Measurements from ENCODE around the gene NECTIN2. TPM values are rescaled to one million over a fixed set of nuclear protein-coding genes. Genes with fewer than 3 reads are reported as not detected.
"Not testable (repeated sequence)": the region's sequence is repeated elsewhere in the genome, so short reads cannot be mapped to it uniquely, and the experiment has no call there.

NECTIN2 gene
- total RNA-seq, 2 donors from 2014 or later, result 223 to 279 TPM

GRCh38 chr19:44914433-44915206 lies 68.5 kb downstream of the NECTIN2 start, which contains the start of gene APOC1:
TSS of gene APOC1 (plus strand) at chr19:44914608. CDS start at chr19:44914892, 284 bp downstream.
- H3K27me3 ChIP-seq (replicated peaks; ENCODE audit: insufficient read depth); H3K4me1 ChIP-seq (replicated peaks); H3K27ac ChIP-seq; intact Hi-C loops (cut with DNase I); H3K36me3 ChIP-seq; H3K9me3 ChIP-seq: not testable (repeated sequence)
- TF ChIP-seq POLR2AphosphoS5 (IDR thresholded peaks at IDR 0.05), result peak; percentile 30
- H3K4me3 ChIP-seq, result peak within 1 kb of the TSS; percentile 32 to 34
- WGBS, result 11% methylated on average over 27 of the region's 28 CpGs
- DNase-seq (ENCODE audit: low spot score), result peak; percentile 77

DNA sequence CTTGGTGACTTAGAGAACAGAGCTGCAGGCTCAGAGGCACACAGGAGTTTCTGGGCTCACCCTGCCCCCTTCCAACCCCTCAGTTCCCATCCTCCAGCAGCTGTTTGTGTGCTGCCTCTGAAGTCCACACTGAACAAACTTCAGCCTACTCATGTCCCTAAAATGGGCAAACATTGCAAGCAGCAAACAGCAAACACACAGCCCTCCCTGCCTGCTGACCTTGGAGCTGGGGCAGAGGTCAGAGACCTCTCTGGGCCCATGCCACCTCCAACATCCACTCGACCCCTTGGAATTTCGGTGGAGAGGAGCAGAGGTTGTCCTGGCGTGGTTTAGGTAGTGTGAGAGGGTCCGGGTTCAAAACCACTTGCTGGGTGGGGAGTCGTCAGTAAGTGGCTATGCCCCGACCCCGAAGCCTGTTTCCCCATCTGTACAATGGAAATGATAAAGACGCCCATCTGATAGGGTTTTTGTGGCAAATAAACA lies 78.2 kb downstream of the NECTIN2 start:
- 76% methylated on average over 8 of the region's 8 CpGs for WGBS
- intact Hi-C loops (cut with DNase I), result no loop called here

DNA sequence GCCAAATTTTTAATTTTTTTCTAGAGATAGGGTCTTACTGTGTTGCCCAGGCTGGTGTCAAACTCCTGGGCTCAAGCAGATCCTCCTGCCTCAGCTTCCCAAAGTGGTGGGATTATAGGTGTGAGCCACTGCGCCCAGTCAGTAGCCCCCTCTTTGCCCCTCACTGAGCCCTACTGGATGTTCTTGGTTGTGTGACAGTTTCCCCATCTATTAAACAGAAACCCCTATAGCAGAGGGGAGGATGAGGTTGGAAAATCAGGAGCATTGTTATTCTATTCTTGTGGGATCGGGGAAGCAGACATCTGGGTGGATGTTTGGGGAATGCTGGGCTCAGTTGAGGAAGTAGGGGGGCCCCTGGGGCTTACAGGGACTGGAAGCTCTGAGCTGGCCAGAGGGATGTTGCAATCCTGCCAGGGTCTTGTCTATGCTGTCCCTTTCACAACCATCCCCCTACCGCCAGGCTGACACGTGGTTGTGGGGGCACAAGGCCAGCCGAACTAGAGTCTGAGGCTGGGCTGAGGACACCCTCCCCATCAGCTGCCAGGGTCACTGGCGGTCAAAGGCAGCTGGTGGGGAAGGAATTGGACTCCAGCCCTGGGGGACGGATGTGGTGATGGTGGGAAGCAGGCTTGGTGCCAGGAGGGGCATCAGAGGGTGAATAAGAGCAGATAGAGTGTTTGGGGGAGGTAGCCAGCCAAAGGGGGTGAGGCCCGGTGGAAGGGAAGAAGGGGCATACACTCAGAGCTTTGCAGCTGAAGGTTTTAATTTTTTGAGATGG lies 79.2 kb downstream of the NECTIN2 start:
- TF ChIP-seq CTCF (IDR thresholded peaks at IDR 0.05), result no peak
- no peak for TF ChIP-seq POLR2AphosphoS5 (IDR thresholded peaks at IDR 0.05)
- no peak for DNase-seq (ENCODE audit: low spot score)
- H3K4me3 ChIP-seq, result no peak overlapping the region
- no peaks in the 10 kb centered on the region for H3K27me3 ChIP-seq (replicated peaks; ENCODE audit: insufficient read depth)
- intact Hi-C loops (cut with DNase I), result no loop called here
- no peaks in the 10 kb centered on the region for H3K9me3 ChIP-seq
- WGBS, result 60% methylated on average over 8 of the region's 8 CpGs
- H3K27ac ChIP-seq, result no peak overlapping the region
- H3K4me1 ChIP-seq (replicated peaks), result no peaks in the 10 kb centered on the region
- H3K36me3 ChIP-seq, result no peaks in the 10 kb centered on the region

More for the DNA sequence above, 78.2 kb downstream of the NECTIN2 start:
- Histone ChIP-seq H3K4me1 (replicated peaks) (no peaks in the 10 kb centered on the region), H3K27me3 (replicated peaks; ENCODE audit: insufficient read depth) (no peaks in the 10 kb centered on the region), H3K27ac (no peak overlapping the region), H3K36me3 (no peaks in the 10 kb centered on the region), H3K4me3 (no peak overlapping the region), H3K9me3 (no peaks in the 10 kb centered on the region)
- no peak for DNase-seq (ENCODE audit: low spot score)
- TF ChIP-seq POLR2AphosphoS5 (IDR thresholded peaks at IDR 0.05) (no peak), POLR2A (IDR thresholded peaks at IDR 0.05) (no peak)

GRCh38 chr19:44926245-44927077 lies 80.4 kb downstream of the NECTIN2 start:
- DNase-seq (ENCODE audit: low spot score); intact Hi-C loops (cut with DNase I); H3K27me3 ChIP-seq (replicated peaks; ENCODE audit: insufficient read depth); H3K27ac ChIP-seq; H3K9me3 ChIP-seq; H3K4me1 ChIP-seq (replicated peaks); H3K36me3 ChIP-seq: not testable (repeated sequence)
- peak overlapping the region in 1 of 2 donors; percentile 7 for H3K4me3 ChIP-seq
- WGBS, result 35% methylated on average over 19 of the region's 19 CpGs

DNA sequence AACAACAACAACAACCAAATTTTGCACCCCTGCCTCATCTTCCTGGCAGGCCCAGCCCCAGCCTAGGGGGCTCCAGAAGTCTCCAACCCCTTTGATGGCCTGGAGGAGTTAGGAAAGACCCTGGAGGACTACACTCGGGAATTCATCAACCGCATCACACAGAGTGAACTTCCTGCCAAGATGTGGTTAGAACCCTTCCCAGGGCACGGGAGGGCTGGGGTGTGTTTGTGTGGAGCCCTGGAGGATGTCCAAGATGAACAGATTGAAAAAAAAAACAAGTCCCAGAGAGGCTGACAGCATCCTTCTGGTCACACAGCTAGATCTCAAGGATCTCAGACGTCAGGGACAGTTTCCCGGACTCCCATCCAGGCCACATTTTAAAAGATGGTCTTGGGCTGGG lies 81.6 kb downstream of the NECTIN2 start:
- Histone ChIP-seq H3K36me3 (no peaks in the 10 kb centered on the region), H3K27ac (no peak overlapping the region), H3K4me1 (replicated peaks) (no peaks in the 10 kb centered on the region), H3K27me3 (replicated peaks; ENCODE audit: insufficient read depth) (no peaks in the 10 kb centered on the region), H3K4me3 (no peak overlapping the region), H3K9me3 (no peaks in the 10 kb centered on the region)
- no peak for DNase-seq (ENCODE audit: low spot score)
- TF ChIP-seq POLR2AphosphoS5 (IDR thresholded peaks at IDR 0.05) (no peak), POLR2A (IDR thresholded peaks at IDR 0.05) (no peak), CTCF (IDR thresholded peaks at IDR 0.05) (no peak)
- intact Hi-C loops (cut with DNase I), result no loop called here
- WGBS, result 50% methylated on average over 5 of the region's 5 CpGs

GRCh38 chr19:44930088-44930487 lies 84.0 kb downstream of the NECTIN2 start:
- no peaks in the 10 kb centered on the region for H3K4me1 ChIP-seq (replicated peaks)
- TF ChIP-seq POLR2AphosphoS5 (IDR thresholded peaks at IDR 0.05), result no peak
- TF ChIP-seq POLR2A (IDR thresholded peaks at IDR 0.05), result no peak
- no peak for TF ChIP-seq CTCF (IDR thresholded peaks at IDR 0.05)
- no peak overlapping the region for H3K4me3 ChIP-seq
- no peaks in the 10 kb centered on the region for H3K27me3 ChIP-seq (replicated peaks; ENCODE audit: insufficient read depth)
- no peaks in the 10 kb centered on the region for H3K36me3 ChIP-seq
- no peak for DNase-seq (ENCODE audit: low spot score)
- no peak overlapping the region for H3K27ac ChIP-seq
- H3K9me3 ChIP-seq, result no peaks in the 10 kb centered on the region
- WGBS, result 88% methylated on average over 7 of the region's 7 CpGs
- intact Hi-C loops (cut with DNase I), result no loop called here

All from prostate gland (tissue), 2 donors.